GM12873 (cell line): ENCODE measurements around the gene OXLD1.

Experiments used
- CTCF ChIP-seq: IDR thresholded peaks from 2 replicates; pipeline ENCODE4 v1.5.1; 2012; ENCODE audit warnings: low read depth, mild to moderate bottlenecking, moderate library complexity, low read length, control low read depth; ENCODE audit not compliant: insufficient read depth; ENCODE audit errors: missing control alignments

OXLD1 gene

DNA sequence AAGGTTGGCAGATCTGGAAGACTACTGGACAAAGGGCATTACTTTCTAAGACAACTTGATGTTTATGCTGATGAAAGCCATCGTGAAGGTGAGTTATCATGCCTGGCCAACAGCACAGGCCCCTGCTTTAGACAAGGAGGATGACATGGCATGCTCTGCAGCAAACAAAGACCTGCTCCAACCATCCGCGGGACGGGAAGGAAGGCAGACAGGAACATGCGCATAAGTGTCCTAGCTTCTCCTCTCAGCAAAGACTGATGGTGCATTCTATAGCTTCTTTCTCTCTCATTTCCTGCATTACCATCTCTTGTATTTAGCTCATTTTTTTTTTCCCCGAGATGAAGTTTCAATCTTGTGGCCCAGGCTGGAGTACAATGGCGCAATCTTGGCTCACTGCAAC, 34.9 kb downstream of the OXLD1 start:
- TF ChIP-seq CTCF: no peak

- no peak for TF ChIP-seq CTCF
Observed at GRCh38 chr17:81630274-81630673, 36.1 kb downstream of the OXLD1 start.

DNA sequence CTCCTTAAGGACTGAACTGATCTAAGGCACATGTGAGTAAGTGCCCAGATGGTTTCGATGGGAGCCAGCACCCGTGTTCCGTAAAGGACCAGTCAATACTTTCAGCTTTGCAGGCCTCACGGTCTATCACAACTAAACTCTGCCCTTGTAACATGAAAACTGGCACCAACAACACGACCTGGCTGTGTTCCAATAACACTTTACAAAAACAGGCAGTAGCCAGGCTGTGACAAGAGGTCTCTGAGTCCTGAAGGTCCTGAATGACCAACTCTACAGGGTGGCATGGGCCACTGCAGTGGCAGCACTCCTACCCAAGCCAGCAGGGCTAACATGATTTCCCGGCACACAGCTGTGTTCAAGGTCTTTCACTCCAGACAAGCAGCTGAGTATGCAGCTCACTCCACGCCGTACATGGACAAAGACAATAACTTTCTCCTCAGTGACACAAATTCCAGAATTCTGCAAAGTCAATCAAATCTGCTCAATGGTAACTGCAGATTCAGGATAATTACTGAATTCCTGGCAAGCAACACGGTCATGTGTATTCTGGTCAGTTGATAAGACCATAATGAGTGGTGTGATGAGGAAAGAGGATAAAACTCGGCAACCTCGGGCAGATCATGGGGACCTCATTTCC, 44.8 kb downstream of the OXLD1 start:
- no peak for TF ChIP-seq CTCF

- no peak for TF ChIP-seq CTCF
Observed at GRCh38 chr17:81616877-81617276, 49.5 kb downstream of the OXLD1 start.

DNA sequence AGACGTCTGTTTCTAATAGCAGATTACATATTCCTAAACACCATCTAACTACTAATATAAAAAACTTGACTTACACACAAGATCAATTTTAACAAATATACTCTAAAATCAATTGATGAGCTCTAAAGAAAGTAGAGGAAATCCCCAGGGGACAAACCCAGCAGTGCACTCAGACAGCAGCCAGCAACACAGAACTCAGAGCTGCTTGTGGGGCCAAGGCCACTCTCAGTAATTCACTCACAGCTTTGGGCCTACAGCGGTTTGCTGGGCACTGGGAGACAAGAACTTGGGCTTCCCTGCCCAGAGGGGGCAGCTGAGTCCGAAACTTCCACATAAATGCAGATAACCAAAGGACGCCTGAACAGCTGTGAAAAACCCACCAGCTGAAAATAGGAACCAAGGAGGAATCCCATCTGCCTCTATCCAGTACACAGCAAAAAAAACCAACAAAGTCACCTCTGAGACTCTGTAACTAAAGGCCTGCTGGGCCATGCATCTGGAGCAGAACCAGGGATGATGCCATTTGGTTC, 50.9 kb downstream of the OXLD1 start:
- TF ChIP-seq CTCF: no peak
